B cell (primary cell): ENCODE results near the gene DOCK4. TPM values are rescaled to one million over a fixed set of nuclear protein-coding genes. Genes with fewer than 3 reads are reported as not detected.
A peak's percentile ranks its signal among the peaks of the same experiment; 100 is the strongest.

ENCODE experiments used
- ATAC-seq: fragments of 200-7000 bp; cut with Tn5 transposase; one replicate; pipeline ENCODE4 v1.10.0; 2021; ENCODE audit warnings: low read depth, mild to moderate bottlenecking, moderate number of reproducible peaks, moderate library complexity
- CTCF ChIA-PET: fragments of 350-600 bp; sonication (Branson Sonifier 250); formaldehyde crosslinking; loops from one replicate; lab custom pipeline; 2021; ENCODE audit warnings: antibody characterized with exemption, inconsistent platforms; lab: Charles Lee
- POLR2A ChIA-PET: fragments of 350-600 bp; sonication (Branson Sonifier 250); formaldehyde crosslinking; loops from one replicate; lab custom pipeline; 2021; ENCODE audit warnings: antibody characterized with exemption; lab: Charles Lee
- DNase-seq: peaks from one replicate; pipeline ENCODE4 v3.0.0; 2013
- H2AFZ ChIP-seq: 2 replicates; pipeline ENCODE4 v1.6.1; 2012; ENCODE audit warnings: mild to moderate bottlenecking, low read depth, low read length; ENCODE audit not compliant: insufficient read depth, poor library complexity, severe bottlenecking
- H3K27ac ChIP-seq, 2 donors: 1 replicate in 1 of 2; 2 replicates in 1 of 2; pipeline ENCODE4 v1.5.1; 2012 to 2013; ENCODE audit warnings: low read length in 2 of 2, mild to moderate bottlenecking in 2 of 2, moderate library complexity in 1 of 2
- H3K27me3 ChIP-seq, 4 experiments: fragments of 200-600 bp in 1 of 4; sonication (generic) in 1 of 4; replicated peaks in 1 of 4; 1 replicate in 2 of 4; 2 replicates in 2 of 4; pipeline versions ENCODE4 v1.6.1 to v1.7.0; 2013 to 2016; ENCODE audit warnings: low read length in 3 of 4, mild to moderate bottlenecking in 2 of 4, mixed read lengths in 1 of 4, moderate library complexity in 1 of 4; ENCODE audit not compliant: insufficient read depth in 4 of 4, control insufficient read depth in 3 of 4; ENCODE audit errors: control extremely low read depth in 1 of 4
- H3K36me3 ChIP-seq, 2 experiments: replicated peaks in 1 of 2; 1 replicate in 1 of 2; 2 replicates in 1 of 2; pipeline versions ENCODE4 v1.6.1 to v1.7.1; 2013; ENCODE audit warnings: low read length in 1 of 2; ENCODE audit not compliant: insufficient read depth in 2 of 2, control insufficient read depth in 1 of 2; ENCODE audit errors: control extremely low read depth in 1 of 2, extremely low read depth in 1 of 2
- H3K4me1 ChIP-seq, 2 donors: fragments of 200-600 bp in 1 of 2; sonication (generic) in 1 of 2; 1 replicate in 1 of 2; 2 replicates in 1 of 2; pipeline versions ENCODE4 v1.5.1 to v1.6.1; 2013 to 2017; ENCODE audit warnings: low read length in 2 of 2; ENCODE audit not compliant: control insufficient read depth in 2 of 2, insufficient read depth in 2 of 2
- H3K4me2 ChIP-seq: replicated peaks from 2 replicates; pipeline ENCODE3; 2012; ENCODE audit warnings: mild to moderate bottlenecking, low read depth, low read length; ENCODE audit not compliant: poor library complexity, severe bottlenecking
- H3K4me3 ChIP-seq, 5 experiments: fragments of 200-600 bp in 1 of 5; sonication (generic) in 1 of 5; 1 replicate in 3 of 5; 2 replicates in 2 of 5; pipeline versions ENCODE4 v1.5.1 to v1.7.0; 2011 to 2016; ENCODE audit warnings: low read length in 4 of 5, mild to moderate bottlenecking in 4 of 5, low read depth in 2 of 5, control low read depth in 1 of 5, moderate library complexity in 1 of 5; ENCODE audit not compliant: insufficient read depth in 1 of 5; ENCODE audit errors: control extremely low read depth in 1 of 5, extremely low read depth in 1 of 5
- H3K79me2 ChIP-seq: fragments of 200-600 bp; sonication (generic); one replicate; pipeline ENCODE4 v1.6.0; 2016; ENCODE audit warnings: low read length; ENCODE audit not compliant: control insufficient read depth, insufficient read depth
- H3K9ac ChIP-seq: fragments of 200-600 bp; sonication (generic); 2 replicates; pipeline ENCODE4 v1.6.1; 2017; ENCODE audit warnings: mild to moderate bottlenecking, low read length, moderate library complexity
- H3K9me3 ChIP-seq, 3 donors: one replicate each; pipeline versions ENCODE4 v1.6.1 to v1.7.1; 2013; ENCODE audit warnings: low read length in 2 of 3; ENCODE audit not compliant: control insufficient read depth in 2 of 3, insufficient read depth in 1 of 3; ENCODE audit errors: control extremely low read depth in 1 of 3
- H4K20me1 ChIP-seq: 2 replicates; pipeline ENCODE4 v1.6.0; 2012; ENCODE audit warnings: mild to moderate bottlenecking, low read length; ENCODE audit not compliant: insufficient read depth, control insufficient read depth, poor library complexity, severe bottlenecking
- H3K27ac Mint-ChIP-seq: one replicate; pipeline ENCODE4 v1.8.0; 2021; ENCODE audit warnings: mixed read lengths
- H3K27me3 Mint-ChIP-seq: one replicate; pipeline ENCODE4 v1.8.0; 2021; ENCODE audit warnings: mixed read lengths
- H3K4me1 Mint-ChIP-seq: one replicate; pipeline ENCODE4 v1.8.0; 2021; ENCODE audit warnings: mixed read lengths
- H3K4me3 Mint-ChIP-seq: one replicate; pipeline ENCODE4 v1.8.0; 2021; ENCODE audit warnings: mixed read lengths
- H3K9me3 Mint-ChIP-seq: one replicate; pipeline ENCODE4 v1.8.0; 2022; ENCODE audit warnings: mixed read lengths; ENCODE audit not compliant: insufficient read depth
- EZH2 ChIP-seq: IDR thresholded peaks from 2 replicates; pipeline ENCODE4 v1.6.1; 2012; ENCODE audit warnings: borderline replicate concordance, low read depth, mild to moderate bottlenecking, moderate library complexity, low read length; ENCODE audit not compliant: insufficient read depth, poor library complexity, severe bottlenecking
- WGBS: methylation state at CpG from one replicate; pipeline ENCODE4 v1.1.5; 2013; ENCODE audit warnings: missing lambda C conversion rate; ENCODE audit not compliant: insufficient coverage; 5-methylcytosine and 5-hydroxymethylcytosine counted together
- intact Hi-C: fragments of 100-400 bp; cut with micrococcal nuclease; formaldehyde crosslinking; loops from one replicate; pipeline ENCODE4 v1.10.0; 2022
- polyA plus RNA-seq: library from polyadenylated mRNA; depleted of rRNA; stranded (reverse); fragments of >200 nt; gene quantifications from 2 replicates; pipeline ENCODE4 v1.2.3, GENCODE V29; 2012
- total RNA-seq, 2 donors: library from RNA; stranded (reverse); fragments of 120-200 nt in 1 of 2; gene quantifications; 1 replicate in 1 of 2; 2 replicates in 1 of 2; pipeline versions ENCODE4 v1.2.3 to v1.2.4, GENCODE V29; 2013 to 2022
- TF ChIP-seq, protein P1 (sequence below): fragments of 200-600 bp; IDR thresholded peaks from one replicate; pipeline ENCODE4 v1.8.0; 2022; ENCODE audit warnings: antibody characterized with exemption, mild to moderate bottlenecking

DOCK4 gene
- total and polyA plus RNA-seq, 2 donors (not counting 1 experiment from before 2014, with no cell fraction given): 0.03 to 4.1 TPM

GRCh38 chr7:112081778-112082177 is 124.4 kb downstream of the DOCK4 start:
- H3K27me3 Mint-ChIP-seq: no peaks in the 10 kb centered on the region
- Histone ChIP-seq H3K79me2 (no peaks in the 10 kb centered on the region), H2AFZ (no peak overlapping the region), H3K4me2 (no peak overlapping the region), H3K9ac (no peak overlapping the region), H3K36me3 (no peaks in the 10 kb centered on the region), H3K27ac (no peak overlapping the region), H4K20me1 (no peaks in the 10 kb centered on the region), H3K4me3 (no peak overlapping the region), H3K9me3 (no peaks in the 10 kb centered on the region), H3K4me1 (peaks cover 27 to 36% of the 10 kb centered on the region in 2 donors), H3K27me3 (no peaks in the 10 kb centered on the region)
- TF ChIP-seq EZH2: no peak
- TF ChIP-seq, protein P1, sequence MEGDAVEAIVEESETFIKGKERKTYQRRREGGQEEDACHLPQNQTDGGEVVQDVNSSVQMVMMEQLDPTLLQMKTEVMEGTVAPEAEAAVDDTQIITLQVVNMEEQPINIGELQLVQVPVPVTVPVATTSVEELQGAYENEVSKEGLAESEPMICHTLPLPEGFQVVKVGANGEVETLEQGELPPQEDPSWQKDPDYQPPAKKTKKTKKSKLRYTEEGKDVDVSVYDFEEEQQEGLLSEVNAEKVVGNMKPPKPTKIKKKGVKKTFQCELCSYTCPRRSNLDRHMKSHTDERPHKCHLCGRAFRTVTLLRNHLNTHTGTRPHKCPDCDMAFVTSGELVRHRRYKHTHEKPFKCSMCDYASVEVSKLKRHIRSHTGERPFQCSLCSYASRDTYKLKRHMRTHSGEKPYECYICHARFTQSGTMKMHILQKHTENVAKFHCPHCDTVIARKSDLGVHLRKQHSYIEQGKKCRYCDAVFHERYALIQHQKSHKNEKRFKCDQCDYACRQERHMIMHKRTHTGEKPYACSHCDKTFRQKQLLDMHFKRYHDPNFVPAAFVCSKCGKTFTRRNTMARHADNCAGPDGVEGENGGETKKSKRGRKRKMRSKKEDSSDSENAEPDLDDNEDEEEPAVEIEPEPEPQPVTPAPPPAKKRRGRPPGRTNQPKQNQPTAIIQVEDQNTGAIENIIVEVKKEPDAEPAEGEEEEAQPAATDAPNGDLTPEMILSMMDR: no peak
- DNase-seq (peak; percentile 8), ATAC-seq (no peak)
- intact Hi-C loops: loop anchor here (2.0 kb wide), 2 partner anchors 25 to 125 kb away; partner anchors contain the start of genes DOCK4 and ZNF277
- ChIA-PET POLR2A (no interaction called here), CTCF (no interaction called here)
- peak overlapping the region; percentile 39 for H3K27ac Mint-ChIP-seq
- peak overlapping the region; percentile 44 for H3K4me3 Mint-ChIP-seq
- H3K4me1 Mint-ChIP-seq: peaks cover 44% of the 10 kb centered on the region
- 100% methylated on average over 4 of the region's 4 CpGs for WGBS
- no peaks in the 10 kb centered on the region for H3K9me3 Mint-ChIP-seq

GRCh38 chr7:112080978-112081377 is 125.2 kb downstream of the DOCK4 start:
- Histone ChIP-seq H3K36me3 (no peaks in the 10 kb centered on the region), H2AFZ (no peak overlapping the region), H3K9me3 (no peaks in the 10 kb centered on the region), H4K20me1 (no peaks in the 10 kb centered on the region), H3K27me3 (no peaks in the 10 kb centered on the region), H3K4me2 (peak overlapping the region; percentile 59), H3K9ac (peak overlapping the region; percentile 34), H3K4me3 (peak overlapping the region in 1 of 5 experiments; percentile 40), H3K79me2 (no peaks in the 10 kb centered on the region), H3K4me1 (peaks cover 27 to 36% of the 10 kb centered on the region in 2 donors), H3K27ac (no peak overlapping the region)
- H3K4me1 Mint-ChIP-seq: peaks cover 44% of the 10 kb centered on the region
- CTCF ChIA-PET: no interaction called here
- ATAC-seq: peak; percentile 50
- H3K9me3 Mint-ChIP-seq: no peaks in the 10 kb centered on the region
- DNase-seq: peak; percentile 60
- TF ChIP-seq EZH2: no peak
- TF ChIP-seq, protein P1: no peak
- 3% methylated on average over 7 of the region's 8 CpGs for WGBS
- no peaks in the 10 kb centered on the region for H3K27me3 Mint-ChIP-seq
- POLR2A ChIA-PET: no interaction called here
- intact Hi-C loops: loop anchor here (2.0 kb wide), 2 partner anchors 24 to 126 kb away; partner anchors contain the start of genes DOCK4 and ZNF277
- peak overlapping the region; percentile 51 for H3K27ac Mint-ChIP-seq
- peak overlapping the region; percentile 73 for H3K4me3 Mint-ChIP-seq
